GM19023 (cell line): ENCODE measurements around the gene CCDC148.

ENCODE experiments used
- ATAC-seq: cut with Tn5 transposase; IDR thresholded peaks from one replicate; pipeline ENCODE4 v1.9.1; 2021; ENCODE audit warnings: mild to moderate bottlenecking, moderate library complexity; ENCODE audit not compliant: unreplicated experiment

CCDC148 gene

DNA sequence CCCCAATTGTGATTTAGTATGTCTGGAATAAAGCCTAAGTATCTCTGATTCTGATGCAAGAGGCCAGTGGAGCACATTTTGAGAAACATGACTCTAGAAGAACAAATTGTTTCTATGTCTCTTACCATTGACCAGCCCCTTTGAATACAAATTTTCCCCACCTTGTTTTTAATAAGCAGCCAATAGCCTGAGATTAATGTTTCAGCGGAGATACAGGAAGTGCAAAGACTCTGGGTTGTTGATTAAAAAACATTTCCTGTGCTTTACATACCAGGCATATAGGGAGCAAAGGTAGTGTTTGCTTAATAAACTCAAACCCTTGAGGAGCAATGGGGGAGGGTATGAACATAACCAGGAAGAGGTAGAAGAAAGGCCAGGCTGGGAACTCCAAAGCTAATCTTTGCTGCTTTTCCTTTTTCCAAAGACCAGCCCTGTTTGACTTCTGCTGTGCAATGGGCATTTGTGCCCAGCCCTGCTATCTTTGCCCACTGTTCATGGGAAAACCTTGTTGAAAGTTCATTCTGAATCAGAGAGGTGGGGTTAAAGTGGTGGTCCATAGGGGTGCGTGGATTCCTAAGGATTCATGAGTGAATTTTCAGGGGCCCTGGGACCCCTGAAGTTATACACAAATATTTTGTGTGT lies 325.6 kb downstream of the CCDC148 start:
- ATAC-seq, result no peak

DNA sequence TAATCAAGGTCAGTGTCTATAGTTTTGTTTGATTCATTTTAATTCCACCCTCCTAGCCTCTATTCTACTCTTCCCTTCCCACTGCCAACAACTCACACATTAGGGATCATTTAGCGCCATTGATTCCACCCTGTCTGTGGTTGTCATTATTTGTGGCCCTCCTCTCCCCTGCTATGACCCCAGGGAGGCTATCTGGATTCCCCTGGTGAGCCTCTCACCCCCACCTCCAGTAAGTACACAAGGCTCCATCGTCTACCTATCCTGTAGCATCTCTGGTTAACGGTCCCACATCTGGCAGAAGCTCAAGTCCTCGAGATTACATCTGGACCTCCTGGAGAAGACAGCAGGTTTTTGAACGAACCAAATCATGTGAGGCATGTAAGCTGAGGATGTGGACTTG lies 327.5 kb downstream of the CCDC148 start:
- ATAC-seq, result no peak

DNA sequence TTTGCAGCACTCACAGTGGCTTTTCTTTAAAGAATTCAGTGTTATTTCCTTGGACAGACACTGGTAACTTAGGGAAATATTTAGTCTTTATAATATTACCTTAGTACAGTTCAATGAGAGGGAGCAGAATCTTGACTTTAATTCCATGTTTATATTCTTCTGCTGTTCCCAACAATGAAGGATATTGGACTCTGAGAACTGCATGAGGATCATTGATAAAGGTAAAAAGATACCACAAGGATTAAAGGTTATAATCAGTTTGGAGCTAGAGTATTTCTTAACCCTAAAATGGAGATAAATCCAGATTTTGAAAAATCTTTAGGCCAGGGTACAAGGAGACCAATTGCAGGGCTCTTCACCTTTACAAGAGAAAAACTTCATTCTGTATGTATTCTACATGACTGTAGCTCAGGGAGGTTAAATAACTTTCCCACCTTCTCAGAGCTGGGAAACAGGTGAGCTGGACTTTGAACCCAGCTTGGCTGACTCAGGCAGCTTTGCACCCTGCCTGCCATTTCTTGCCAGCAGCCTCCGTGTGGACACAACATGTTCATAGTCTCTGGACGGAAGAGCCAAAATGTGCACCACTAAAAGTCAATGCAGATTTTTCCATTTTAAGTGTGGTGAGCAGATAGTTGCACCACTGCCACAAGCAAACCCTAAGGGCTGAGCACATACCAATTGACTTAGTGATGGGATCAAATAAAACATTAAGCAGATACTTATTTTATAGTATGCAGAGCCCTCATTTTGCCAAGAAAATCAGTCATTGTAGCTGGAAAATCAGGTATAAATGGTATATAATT lies 328.2 kb downstream of the CCDC148 start:
- no peak for ATAC-seq

DNA sequence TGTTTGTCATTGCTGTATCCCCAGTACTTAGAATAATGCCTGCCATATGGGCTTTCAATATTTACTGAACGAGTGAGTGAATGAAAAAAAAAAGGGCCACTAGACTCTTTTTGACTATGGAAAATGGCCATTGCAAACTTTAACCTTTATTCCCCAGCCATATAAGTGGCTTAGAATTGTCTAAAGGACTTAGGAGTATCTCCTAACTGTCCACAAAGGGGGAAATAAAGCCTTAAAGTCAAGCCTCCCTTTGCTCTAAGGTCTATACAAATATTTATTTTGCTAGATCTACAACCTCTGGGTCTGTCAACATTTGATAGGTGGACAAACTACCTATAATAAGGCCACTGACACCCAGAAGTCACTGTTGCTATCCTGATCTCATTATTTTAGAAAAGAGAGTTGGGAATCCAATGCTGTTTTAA lies 329.2 kb downstream of the CCDC148 start:
- no peak for ATAC-seq

DNA sequence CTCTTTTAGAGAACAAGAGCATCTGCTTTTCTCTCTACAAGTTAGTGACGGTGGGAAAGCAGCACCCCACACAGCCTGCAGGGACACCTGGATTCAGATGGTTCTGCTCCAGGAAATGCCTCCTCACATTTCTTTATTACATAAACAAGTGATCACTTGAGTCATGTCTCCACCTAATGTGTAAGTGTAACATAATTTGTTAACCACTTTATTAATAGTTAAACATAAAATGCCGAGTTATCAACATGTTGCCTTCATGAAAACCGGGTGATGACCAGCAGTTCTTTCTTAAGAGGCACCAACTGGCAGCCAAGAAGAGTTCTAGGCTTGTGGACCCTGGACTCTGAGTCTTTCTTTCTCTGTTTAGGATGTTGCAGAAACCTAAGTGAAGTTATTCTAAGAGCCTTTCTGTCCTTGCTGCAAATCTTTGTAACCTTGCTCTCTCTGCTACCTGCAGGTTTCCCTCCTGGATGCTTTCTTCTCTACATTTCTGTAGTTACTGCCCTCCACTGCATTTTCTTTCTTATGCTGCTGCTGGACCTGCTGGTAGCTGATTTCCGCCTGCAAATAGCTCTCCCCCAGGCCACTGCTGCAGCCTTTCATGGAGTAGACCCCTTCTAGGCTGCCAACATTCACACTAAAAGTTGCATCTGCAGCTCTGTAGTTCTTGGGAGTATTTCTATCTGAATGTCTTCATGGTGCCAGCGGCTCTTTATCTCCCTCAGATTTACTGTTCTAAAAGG lies 330.6 kb downstream of the CCDC148 start:
- no peak for ATAC-seq

DNA sequence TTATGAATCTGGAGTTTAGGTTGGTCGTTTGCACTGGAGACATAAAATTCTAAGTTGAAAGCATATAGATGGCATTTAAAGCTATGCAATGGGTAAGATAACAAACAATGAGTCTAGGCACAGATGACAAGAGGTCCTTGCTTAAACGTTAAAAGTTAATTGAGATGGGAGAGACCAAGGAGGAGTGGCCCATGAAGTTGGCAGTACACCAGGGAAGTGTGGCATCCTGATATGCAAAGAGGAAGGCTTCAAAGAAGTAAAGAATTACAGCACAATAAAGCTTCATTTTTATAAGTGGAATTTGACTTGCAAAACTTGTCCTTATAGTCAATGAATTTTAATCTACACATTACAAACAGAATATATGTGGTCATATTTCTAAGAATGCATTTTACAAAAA lies 331.7 kb downstream of the CCDC148 start:
- ATAC-seq, result no peak
